Inflammatory macrophage (primary cell): ENCODE measurements around the gene C9.
A peak's percentile ranks its signal among the peaks of the same experiment; 100 is the strongest.
"Not testable (repeated sequence)": the region's sequence is repeated elsewhere in the genome, so short reads cannot be mapped to it uniquely, and the experiment has no call there.

ENCODE experiments used
- DNase-seq, 2 donors: peaks; one replicate each; pipeline ENCODE4 v3.0.0-alpha.2; 2020 to 2022
- total RNA-seq, 18 experiments: gene quantifications; one replicate each; lab custom pipeline; 2026; ENCODE audit warnings: mixed read lengths in 6 of 18, inconsistent platforms in 2 of 18; lab: John Stamatoyannopoulos, UW

C9 gene
- total RNA-seq = 0.07 to 1.6 (median 0.72) reads per million in 18 experiments

DNA sequence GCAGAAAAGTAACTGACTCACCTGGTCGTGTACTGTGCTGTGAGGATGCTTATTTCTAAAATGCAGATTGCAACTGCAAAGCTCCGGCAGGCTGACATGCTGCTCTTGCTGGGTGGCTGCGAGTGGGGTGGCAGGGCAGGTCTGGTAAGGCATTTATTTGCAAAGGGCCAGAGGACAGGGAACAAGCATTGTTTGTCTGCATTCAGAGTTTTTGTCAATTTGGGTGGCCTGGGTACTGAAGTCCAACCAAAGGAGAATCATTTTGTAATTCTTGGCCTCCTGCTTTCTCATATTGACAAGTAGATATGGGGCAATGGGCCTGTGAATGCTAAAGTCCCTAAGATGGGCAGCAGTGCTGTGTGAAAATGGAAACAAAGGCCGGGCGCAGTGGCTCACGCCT is at the start of gene C9:
TSS of gene C9 (minus strand) at position 129 of the 400 bp plus-strand sequence. CDS start at position 98, 31 bp downstream.
- peak in 1 of 2 donors; percentile 2 for DNase-seq

DNA sequence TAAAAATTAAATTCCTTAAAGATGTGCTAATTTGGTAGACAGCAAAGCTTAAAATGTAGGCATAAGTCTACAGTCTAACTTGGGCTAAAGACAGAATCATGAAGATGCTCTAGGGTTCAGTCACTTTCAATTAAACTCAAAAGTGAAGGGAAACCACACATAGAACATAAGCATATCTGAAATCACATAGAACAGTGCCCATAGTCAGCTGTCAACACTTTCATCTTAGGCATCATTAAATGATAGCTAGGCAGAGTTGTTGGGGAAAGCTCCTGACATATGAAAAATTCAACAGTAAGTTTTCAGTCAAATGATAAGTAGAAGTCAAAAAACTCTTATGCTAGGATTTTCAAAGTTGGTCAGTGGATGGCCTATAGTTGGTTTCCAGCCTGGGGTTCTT is 49.5 kb upstream of the C9 start:
- no peak for DNase-seq

DNA sequence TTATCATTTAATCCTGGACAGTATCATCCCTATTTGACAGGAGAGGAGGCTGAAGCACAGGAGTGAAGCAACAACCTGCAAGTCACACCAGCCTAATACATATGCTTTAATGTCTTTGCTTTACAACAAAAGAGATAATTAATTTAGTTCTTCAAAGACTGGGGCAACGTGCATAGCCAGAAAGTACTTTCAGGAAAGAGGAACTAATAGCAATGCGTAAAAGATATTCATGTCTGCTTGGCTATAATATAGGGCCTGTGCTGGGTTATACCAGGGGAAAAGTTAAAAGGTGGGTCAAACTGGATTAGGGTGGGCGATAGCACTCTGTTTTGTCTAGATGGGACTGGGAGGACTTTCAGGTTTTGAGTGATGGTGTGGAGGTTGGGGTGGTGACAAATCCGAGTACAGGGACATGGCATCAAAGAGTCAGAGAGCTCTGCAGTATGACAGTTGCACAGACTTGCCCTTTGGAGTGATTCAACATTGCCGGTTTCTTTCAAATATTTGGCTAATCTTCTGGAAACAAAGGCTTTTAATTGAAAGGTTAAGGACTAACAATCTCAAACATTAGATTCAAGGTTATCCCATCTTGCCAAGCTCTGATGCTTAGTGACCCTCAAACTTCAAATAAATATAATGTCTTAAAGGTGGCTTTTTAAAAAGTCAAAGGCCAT is 48.6 kb upstream of the C9 start:
- DNase-seq = peak in 1 of 2 donors; percentile 33

DNA sequence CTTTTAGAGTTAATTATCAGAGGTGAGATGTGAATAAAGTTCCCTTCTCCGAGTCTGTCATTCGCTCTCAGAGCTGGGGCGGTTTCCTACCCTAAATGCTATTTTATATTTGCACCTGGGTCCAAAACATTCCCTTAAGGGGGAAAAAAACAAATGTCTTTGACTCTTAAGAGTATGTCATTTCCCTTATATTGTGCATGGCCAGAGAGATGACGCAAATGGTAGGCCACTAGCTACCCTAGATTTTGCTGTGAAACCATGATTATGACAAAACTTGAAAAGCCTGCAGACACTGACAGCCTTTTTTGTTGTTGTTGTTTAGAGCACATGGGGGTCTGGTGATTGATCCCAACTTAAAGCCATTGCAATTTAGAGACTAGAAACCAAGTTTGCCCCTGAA is 47.7 kb upstream of the C9 start:
- peak; percentile 38 to 44 for DNase-seq

DNA sequence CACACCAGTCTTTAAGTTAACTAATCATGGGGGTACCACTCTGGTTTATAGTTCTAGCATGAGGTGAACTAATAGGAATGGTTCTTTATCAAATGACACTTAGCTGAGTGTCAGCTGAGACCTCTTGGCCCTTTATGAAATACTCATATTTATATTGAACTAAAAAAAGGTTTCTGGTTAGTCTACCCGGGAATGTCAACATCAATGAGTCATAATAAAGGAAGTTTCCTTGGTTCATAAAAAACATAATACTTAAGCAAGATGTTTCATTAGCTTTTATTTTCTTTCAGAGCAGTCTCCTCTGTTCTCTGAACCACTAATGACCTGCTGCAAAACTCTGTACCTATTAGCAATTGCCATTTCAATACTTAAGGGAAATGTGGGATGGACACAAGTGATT is 46.8 kb upstream of the C9 start:
- peak; percentile 71 to 86 for DNase-seq

DNA sequence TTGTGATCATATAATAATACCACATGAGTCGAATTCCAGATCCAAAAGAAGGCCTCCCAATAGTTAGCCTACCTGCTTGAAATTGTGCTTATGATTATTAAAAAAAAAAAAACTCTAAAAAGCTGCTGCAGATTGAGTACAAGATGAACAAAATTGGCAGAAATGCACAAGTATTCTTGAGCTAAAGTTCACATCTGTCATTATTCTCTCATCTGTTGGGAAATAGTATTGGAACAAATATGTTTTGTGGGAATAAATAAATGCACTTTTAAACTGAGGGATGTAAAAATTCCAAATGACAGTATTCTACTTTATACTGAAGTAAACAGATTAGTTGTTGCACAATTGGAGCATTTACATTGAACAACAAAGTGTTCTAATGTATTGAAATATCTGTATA is 44.7 kb upstream of the C9 start:
- DNase-seq = no peak

DNA sequence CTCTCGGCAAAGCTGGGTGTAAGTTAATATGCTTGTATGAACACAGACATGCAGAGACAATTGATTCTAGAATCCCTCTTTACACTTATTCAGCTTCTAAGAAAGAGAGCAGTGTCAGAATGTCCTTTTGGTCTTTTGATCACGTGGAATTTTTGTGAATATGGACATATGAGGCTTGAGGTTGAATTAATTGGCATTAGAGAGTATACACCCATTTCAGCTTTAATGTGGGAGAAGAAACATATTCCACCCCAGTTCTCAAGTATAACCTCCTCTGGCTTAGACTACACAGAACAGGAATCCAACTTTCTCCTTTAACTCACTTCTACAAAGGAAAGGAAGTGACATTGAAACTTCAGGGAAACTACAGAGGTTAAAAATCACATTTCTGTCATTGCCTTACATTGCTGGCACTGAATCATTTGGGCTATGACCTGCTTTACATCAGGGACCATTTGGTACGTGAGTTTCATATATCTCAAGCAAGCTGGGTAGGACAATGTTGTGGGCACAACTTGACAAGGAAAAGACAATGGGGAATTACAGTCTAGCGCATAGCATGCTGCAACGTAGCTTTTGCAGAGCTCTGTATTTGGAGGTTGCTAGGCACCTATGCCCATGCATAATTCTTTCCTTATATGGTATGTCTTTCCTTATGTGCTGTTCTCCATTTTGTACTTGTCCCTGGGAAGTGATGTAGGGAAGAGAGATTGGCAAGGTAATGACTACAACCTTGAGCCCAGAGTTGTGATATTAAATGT is 41.0 kb upstream of the C9 start:
- peak; percentile 36 to 59 for DNase-seq

DNA sequence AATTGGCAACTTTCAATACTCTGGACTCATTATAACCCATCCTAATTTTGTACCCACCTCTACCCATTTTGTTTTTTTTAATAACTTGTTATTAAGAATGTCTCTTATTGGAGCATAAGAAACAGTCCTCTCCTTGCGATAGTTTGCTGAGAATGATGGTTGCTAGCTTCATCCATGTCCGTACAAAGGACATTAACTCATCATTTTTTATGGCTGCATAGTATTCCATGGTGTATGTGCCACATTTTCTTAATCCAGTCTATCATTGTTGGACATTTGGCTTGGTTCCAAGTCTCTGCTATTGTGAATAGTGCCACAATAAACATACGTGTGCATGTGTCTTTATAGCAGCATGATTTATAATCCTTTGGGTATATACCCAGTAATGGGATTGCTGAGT is 39.5 kb upstream of the C9 start:
- DNase-seq = not testable (repeated sequence)

DNA sequence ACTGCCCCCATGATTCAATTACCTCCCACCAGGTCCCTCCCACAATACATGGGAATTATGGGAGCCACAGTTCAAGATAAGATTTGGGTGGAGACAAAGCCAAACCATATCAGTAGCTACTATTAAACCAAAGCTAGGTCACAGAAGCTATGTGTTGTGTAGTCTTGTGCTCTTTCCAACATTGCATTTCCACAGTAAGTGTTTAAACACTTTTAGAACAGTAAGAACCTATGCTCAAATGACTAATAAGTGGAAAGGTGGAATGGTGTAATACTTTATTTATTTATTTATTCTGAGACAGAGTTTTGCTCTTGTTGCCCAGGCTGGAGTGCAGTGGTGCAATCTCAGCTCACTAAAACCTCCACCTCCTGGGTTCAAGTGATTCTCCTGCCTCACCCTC is 37.8 kb upstream of the C9 start:
- peak; percentile 26 to 37 for DNase-seq

DNA sequence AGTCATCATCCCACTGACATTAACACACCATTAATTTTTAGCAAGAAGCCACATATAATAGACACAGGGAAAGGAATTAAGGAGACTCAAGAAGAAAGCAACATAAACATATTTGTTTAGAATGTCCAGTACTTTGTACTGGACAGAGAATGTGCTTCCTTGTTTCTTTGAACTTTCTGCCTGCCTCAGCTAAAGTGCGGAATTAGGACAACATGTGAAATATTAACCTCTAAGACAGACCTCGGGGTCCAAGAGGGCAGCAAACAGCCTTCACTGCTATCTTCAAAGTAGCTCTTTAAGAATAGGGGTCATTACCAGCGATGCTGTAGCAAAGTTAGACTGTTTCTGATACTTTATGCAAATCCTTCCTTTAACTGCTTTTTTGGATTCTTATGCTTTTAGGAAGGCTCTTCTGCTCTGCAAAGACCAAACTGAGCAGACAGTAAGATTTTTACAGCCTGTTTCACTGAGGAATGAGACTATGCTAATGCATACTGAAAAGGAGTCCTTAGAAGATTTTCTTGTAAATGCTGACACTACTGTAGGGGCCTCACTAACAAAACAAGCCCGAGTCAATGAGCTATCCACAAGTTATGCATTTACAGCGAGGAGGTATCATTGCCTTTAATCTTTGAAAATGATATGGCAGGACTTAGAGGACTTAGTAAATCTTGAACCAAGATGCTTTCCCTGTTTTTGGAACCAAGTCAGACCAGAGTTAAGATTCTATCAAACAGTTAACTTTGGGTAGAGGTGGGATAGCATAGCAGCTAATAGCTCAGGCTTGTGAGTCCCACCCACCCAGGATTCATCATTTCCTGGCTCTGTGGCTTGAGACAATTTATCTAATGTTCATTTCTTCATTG is 36.7 kb upstream of the C9 start:
- DNase-seq = no peak

DNA sequence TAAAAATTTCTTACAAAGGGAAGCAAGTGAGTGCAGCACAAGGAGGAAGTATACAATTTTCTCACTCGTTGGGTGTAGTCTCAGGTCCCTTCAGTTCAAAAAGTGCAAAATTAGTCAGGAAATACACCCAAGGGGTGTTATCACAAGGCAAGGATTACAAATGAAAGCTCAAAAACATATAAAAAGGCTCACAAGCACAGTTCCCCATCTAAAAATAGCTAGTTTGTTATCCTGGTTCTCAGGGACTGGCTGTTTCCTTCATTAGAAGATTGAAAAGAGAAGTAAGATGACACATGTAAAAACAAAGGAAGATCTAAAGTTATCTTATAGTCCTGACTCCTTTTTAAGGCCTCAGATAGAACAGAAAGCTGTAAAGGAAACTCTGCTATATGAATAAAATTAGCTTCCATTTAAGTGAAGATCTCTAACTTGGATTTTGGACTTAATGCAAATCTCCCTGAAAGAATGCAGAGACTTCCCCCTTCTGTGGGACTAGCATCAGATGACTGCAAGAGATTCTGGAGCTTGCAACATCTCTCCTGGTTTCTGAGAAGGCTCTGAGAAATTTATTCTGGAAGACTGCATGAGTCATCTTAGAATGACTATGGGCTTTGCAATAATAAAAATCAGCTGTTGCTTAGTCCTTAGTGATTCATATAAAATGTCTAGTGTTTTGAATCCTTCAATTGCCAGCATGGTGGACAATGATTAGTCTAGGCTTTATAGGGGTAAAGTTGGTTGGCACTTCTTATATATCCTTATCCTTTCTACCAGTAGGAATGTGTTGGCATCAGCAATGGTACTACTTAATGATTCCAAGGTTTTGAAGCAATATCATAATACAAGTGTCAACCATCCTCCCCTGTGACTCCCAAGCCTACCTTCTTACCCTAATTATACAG is 35.1 kb upstream of the C9 start:
- peak; percentile 97 to 99 for DNase-seq

DNA sequence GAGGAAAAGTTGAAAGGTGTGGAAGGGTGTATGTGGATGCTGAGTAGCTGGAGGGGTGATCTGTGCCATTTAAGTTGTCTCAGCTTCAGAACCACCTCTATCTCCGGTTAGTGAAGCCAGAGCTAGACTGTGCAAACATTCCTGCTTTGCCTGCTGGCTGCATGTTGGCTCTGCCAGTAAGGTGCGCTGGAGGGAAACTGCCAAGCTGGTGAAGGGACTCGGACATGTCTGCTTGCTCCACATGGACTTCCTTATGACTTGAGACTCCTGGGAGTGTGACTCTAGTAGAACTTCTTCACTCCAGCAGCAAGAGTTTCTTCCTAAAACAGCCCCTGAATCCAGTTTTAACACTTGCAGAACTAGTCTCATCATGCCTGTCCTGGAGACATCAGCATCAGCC is 32.5 kb upstream of the C9 start:
- peak in 1 of 2 donors; percentile 40 for DNase-seq

DNA sequence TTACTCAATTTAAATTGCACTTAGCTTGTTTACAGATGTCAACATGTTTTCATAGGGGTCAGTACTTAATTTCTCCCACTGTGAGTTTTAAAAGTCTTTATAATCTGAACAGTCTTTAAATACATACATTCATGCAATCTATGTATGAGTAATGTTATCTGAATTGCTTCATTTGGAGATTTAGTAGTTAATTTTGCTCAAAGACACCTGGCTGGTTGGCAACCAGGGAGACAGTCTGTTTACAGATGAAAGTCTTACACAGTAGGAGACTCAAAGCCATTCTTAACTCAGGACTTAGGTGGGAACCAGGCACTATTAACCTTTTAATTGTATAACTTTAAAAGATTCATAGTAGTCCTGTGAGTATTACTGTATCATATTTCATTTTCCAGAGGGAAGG is 31.2 kb upstream of the C9 start:
- no peak for DNase-seq

DNA sequence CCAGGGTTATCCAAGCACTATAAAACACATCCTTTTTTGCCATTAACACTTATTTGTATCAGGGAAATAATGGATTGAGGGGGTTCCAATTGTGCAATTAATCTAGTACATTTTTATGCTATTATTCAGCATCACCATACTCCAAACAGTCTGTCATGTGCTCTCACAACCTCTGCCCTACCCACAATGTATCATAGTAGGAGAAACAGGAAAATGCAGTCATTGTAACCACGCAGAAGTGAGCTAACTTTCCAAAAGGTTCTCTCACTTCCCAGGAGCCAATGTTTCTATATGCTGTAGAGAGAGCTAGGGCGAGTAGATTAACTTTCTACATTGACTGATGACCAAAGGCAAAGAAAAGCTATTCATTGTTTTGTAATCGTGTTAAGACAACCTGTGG is 30.7 kb upstream of the C9 start:
- peak; percentile 88 to 91 for DNase-seq

DNA sequence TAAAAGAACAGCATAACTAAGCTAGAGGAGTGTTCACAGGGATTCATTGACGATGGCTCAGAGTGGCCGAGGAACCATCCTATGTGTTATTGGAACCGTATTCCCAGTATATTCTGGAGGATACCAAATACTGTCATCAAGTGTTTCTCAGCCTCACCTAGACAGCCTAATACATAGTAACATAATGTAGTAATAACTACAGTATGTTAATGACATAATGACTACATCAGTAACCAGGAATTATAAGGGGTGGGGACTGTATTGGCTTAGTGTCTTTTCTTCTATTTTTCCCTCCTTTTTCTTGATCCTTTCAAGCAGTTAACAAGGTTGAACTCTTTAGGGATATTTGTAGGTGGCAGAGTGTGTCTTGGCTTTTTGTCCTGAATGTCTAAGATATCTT is 26.6 kb upstream of the C9 start:
- no peak for DNase-seq

DNA sequence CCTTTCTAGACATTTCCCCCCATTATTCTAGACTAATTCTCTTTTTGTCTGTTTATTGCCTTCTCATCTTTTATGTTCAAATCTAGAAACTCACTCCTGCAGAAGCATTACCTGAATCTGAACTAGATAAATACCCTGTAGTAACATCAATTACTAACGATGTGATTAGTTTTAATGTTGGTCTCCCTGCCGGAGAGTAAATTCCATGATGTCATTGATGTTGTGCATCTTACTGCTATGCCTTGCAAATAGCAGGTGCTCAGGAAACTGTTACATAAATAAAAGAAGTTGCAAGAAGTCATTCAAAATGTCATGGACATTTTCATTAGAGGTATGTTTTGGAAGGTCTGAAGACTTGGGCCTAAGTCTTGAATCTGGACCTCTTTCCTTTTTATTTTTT is 23.0 kb upstream of the C9 start:
- DNase-seq = no peak

DNA sequence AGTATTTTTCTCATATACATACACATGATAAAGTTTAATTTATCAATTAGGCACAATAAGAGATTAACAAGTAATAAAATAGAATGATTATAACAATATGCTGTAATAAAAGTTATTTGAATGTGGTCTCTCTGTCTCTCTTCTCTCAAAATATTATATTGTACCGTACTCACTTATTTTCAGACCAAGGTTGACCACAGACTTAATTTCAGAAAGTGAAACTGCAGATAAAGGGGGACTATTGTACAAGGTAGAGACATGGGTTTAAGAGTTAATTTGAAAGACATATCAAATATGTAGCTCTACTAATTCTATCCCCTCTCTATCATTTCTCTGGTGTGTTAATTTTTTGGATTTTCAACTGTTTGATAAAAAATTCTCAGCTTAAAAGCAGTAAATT is 20.0 kb upstream of the C9 start:
- no peak for DNase-seq

DNA sequence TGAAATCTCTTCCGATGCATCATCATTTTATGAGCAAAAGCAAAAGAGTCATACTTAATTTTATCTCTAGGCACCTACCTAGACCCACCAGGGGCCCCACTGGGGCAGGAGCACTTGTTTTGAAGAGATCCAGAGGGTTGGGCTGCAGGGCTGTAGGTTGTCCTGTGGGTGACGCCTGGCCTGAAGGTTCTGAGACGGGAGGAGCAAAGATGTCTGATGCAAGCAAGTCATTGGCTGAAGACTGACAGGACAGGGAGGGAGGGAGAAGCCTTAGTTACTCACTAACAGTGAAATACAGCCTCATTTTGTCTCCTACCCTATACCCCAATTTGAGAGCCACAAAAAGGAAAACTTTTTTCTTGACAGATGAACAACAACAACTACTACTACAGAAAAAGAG is 17.1 kb upstream of the C9 start:
- no peak for DNase-seq

DNA sequence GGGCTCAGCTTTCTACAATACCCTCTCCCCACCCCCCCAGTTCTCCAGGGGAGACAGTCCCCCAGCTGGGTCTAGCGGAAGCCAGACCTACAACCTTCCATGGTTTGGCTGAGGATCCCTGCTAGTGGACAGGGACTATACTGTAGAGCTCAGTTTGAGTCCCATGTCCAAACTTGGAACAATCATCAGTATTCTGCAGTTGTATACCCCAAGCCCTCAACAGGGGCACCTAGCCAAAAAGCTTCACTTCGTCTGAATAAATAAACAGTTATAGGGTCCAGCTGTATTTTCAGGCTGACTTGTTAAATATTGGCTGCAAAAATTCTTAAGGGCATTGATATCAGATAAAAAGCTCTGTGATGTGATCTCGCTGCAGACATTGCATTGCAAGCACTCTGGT is 15.4 kb upstream of the C9 start:
- no peak for DNase-seq

DNA sequence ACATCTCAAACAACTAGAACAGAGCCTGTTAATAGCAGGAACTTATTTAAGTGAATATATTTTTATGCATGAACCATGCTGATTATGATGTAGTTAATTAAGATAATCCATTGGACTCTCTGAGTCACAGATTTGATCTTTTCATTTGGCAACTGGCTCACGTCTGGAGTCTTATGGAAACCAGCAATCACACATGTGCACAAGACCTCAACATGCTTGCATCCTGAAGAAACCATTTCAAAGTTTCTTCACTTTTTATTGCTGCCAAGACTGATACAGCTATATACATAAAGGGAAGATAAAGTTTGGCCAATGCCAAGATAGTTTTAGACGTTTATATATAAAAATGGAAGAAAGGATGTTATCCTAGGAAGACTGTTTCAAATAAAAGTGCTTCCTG is 13.3 kb upstream of the C9 start:
- no peak for DNase-seq

DNA sequence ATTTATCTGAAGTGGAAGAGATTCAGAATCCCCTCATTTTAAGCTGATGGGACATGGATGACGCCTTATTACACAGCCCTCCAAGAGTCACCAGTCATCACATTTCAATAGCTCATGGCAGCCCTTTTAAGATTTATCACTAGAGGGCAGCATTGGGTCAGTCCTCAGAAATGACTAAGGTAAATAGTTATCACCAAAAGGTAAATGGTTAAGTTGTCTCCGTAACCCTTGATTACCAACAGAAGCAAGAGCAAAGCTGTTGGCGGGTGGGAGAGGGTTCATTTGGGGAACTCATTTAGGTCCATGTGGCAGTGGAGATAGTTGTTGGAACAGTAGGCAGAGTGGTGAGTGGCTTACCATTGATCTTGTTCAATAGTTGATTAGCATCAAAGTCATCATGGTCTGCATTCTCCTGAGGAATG is 12.0 kb upstream of the C9 start:
- peak; percentile 67 to 71 for DNase-seq

DNA sequence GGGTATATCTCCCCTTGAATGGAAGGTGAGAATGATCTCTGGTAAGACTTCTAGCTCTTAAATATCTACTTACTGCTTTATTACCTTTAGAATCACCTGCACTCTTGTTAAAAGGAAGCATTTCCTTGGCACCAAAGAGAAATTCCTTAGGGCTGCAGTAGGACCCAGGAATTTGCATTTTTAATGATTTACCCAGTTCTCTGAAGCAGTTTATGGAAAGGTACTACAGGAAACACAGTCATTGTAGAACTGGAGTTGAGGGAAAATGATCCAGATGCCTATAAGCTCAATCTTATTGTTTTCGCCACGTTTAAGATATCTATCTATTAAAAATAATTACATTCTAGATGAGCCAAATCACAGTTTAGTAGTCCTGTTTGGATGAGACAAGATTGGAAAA is 9.5 kb upstream of the C9 start:
- no peak for DNase-seq

DNA sequence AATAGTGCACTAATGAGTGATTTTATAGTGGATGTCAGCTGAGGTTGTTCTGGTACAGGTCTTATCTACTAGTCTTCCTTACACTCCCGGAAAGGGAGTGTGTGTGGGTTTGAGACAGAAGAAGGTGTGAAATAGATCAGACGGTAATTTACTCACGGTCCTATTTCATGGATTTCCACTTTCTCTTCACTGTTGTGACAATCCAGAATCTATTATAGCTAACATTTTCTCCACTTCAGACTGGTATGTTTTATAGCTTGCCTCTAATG is 7.0 kb upstream of the C9 start:
- no peak for DNase-seq
